ENCODE data around the gene MEI1.

GRCh38 chr22:41770715-41771468 is 71.6 kb downstream of the MEI1 start:
- TF ChIP-seq CTCF (conservative IDR thresholded peaks at IDR 0.05; ENCODE audit: low read depth, low read length), result no peak
- no peak for TF ChIP-seq EZH2 (IDR thresholded peaks at IDR 0.05; ENCODE audit: borderline replicate concordance, low read depth, low read length, poor library complexity, severe bottlenecking)

All from A673 (cell line).